ENCODE measurements around the gene LMNTD2.

- TF ChIP-seq TAF1 (IDR thresholded peaks at IDR 0.05; ENCODE audit: borderline replicate concordance, low read depth, low read length) (no peak), POLR2A (IDR thresholded peaks at IDR 0.05; ENCODE audit: low read depth, low read length) (no peak)
These were observed 28.5 kb downstream of the LMNTD2 start for GRCh38 chr11:531919-532526.
